OCI-LY7 (cell line): Measurements from ENCODE around the gene KCNIP4. TPM values are rescaled to one million over a fixed set of nuclear protein-coding genes. Genes with fewer than 3 reads are reported as not detected.

Experiments used
- BruUV-seq: library from RNA; stranded (reverse); fragments of 400-500 nt; replicated peaks from 2 replicates; lab custom pipeline; 2021; lab: Mats Ljungman, UMichigan
- CTCF ChIA-PET: fragments of 300-600 bp; sonication (Branson Sonifier 250); formaldehyde crosslinking; loops from one replicate; lab custom pipeline; 2022; ENCODE audit warnings: antibody characterized with exemption; ENCODE audit not compliant: unreplicated experiment; lab: Charles Lee
- POLR2A ChIA-PET: fragments of 300-600 bp; sonication (Branson Sonifier 250); formaldehyde crosslinking; loops from one replicate; lab custom pipeline; 2022; ENCODE audit warnings: antibody characterized with exemption; lab: Charles Lee
- DNase-seq: peaks from one replicate; pipeline ENCODE4 v3.0.0-alpha.2; 2015; ENCODE audit warnings: low spot score
- H2AFZ ChIP-seq: fragments of 200-600 bp; sonication (generic), shearing (Covaris generic); 2 replicates; pipeline ENCODE4 v1.6.1; 2014; ENCODE audit warnings: mild to moderate bottlenecking, antibody characterized with exemption, low read length, moderate library complexity
- H3K27ac ChIP-seq: fragments of 200-600 bp; sonication (generic); 2 replicates; pipeline ENCODE4 v1.5.1; 2014; ENCODE audit warnings: mixed run types, low read depth, mild to moderate bottlenecking, moderate library complexity, low read length, inconsistent platforms; ENCODE audit not compliant: poor library complexity, severe bottlenecking
- H3K36me3 ChIP-seq: fragments of 200-600 bp; sonication (generic); 2 replicates; pipeline ENCODE4 v1.6.1; 2014; ENCODE audit warnings: mild to moderate bottlenecking, antibody characterized with exemption, low read length, moderate library complexity, mixed read lengths; ENCODE audit not compliant: insufficient read depth
- H3K4me1 ChIP-seq: fragments of 200-600 bp; sonication (generic); 2 replicates; pipeline ENCODE4 v1.5.1; 2014; ENCODE audit warnings: mild to moderate bottlenecking, low read length; ENCODE audit not compliant: insufficient read depth, poor library complexity, severe bottlenecking
- H3K4me2 ChIP-seq: fragments of 200-600 bp; sonication (generic); 2 replicates; pipeline ENCODE4 v1.6.1; 2014; ENCODE audit warnings: mild to moderate bottlenecking, low read length
- H3K4me3 ChIP-seq: fragments of 200-600 bp; sonication (generic); 2 replicates; pipeline ENCODE4 v1.5.1; 2014; ENCODE audit warnings: mild to moderate bottlenecking, low read depth, low read length; ENCODE audit not compliant: poor library complexity, severe bottlenecking
- H3K79me2 ChIP-seq: fragments of 200-600 bp; sonication (generic); 2 replicates; pipeline ENCODE4 v1.6.1; 2016; ENCODE audit warnings: low read depth, mild to moderate bottlenecking, low read length, moderate library complexity, mixed read lengths; ENCODE audit not compliant: insufficient read depth
- H3K9me2 ChIP-seq: fragments of 200-600 bp; sonication (generic); 2 replicates; pipeline ENCODE4 v1.6.1; 2016; ENCODE audit warnings: mild to moderate bottlenecking, low read length, mixed read lengths; ENCODE audit not compliant: insufficient read depth
- H3K9me3 ChIP-seq: fragments of 200-600 bp; sonication (generic); 2 replicates; pipeline ENCODE4 v1.6.1; 2014; ENCODE audit warnings: mild to moderate bottlenecking, mixed run types, low read length, mixed read lengths
- H4K20me1 ChIP-seq: fragments of 200-600 bp; sonication (generic); 2 replicates; pipeline ENCODE4 v1.6.1; 2014; ENCODE audit warnings: mild to moderate bottlenecking, antibody characterized with exemption, low read length, moderate library complexity, mixed read lengths; ENCODE audit not compliant: insufficient read depth
- CTCF ChIP-seq: fragments of 200-600 bp; sonication (generic); conservative IDR thresholded peaks from 2 replicates; pipeline ENCODE4 v1.5.1; 2014; ENCODE audit warnings: mild to moderate bottlenecking, antibody characterized with exemption, low read length, moderate library complexity, mixed read lengths
- EZH2phosphoT487 ChIP-seq: fragments of 200-600 bp; sonication (generic); IDR thresholded peaks from 2 replicates; pipeline ENCODE4 v1.6.1; 2018; ENCODE audit warnings: low read depth, borderline replicate concordance, mild to moderate bottlenecking, mixed run types, antibody characterized with exemption, low read length, moderate library complexity, mixed read lengths
- intact Hi-C: fragments of 100-400 bp; cut with micrococcal nuclease; formaldehyde crosslinking; loops from one replicate; pipeline ENCODE4 v1.10.0; 2022; ENCODE audit not compliant: unreplicated experiment
- total RNA-seq, 2 experiments: library from RNA; depleted of rRNA in 1 of 2; stranded (reverse); fragments of >200 nt in 1 of 2; shearing (Covaris generic) in 1 of 2; gene quantifications; 2 replicates each; pipeline ENCODE4 v1.2.3, GENCODE V29; 2014 to 2022

KCNIP4 gene
- total RNA-seq, 2 experiments from 2014 or later: not detected

DNA sequence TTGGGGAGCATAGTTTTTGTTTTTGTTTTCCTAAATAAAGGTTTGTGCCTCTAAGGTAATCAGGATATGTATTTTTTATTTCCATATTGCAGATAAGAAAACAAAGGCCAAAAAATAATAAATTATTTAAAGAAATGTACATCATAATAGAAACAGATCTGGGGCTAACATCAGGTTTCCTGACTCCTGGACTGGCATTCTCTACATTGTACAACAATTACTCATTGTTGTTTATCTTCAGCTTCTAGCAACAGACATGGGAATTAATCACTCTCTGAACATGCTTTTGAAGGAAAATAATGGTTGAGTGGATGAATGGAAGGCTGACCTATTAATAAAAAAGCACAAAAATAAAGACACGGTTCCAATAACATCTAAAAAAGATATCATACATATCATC lies 146.2 kb downstream of the KCNIP4 start:
- TF ChIP-seq CTCF (no peak), EZH2phosphoT487 (no peak)
- no peak overlapping the region for H3K4me2 ChIP-seq

GRCh38 chr4:21801661-21802385 lies 146.7 kb downstream of the KCNIP4 start:
- H3K27ac ChIP-seq: no peak overlapping the region
- no peaks in the 10 kb centered on the region for H3K9me2 ChIP-seq
- no TSS peak for BruUV-seq
- CTCF ChIA-PET: no interaction called here
- no peak for DNase-seq
- H3K4me2 ChIP-seq: no peak overlapping the region
- H3K36me3 ChIP-seq: no peaks in the 10 kb centered on the region
- H4K20me1 ChIP-seq: no peaks in the 10 kb centered on the region
- TF ChIP-seq EZH2phosphoT487 (no peak), CTCF (no peak)
- intact Hi-C loops: no loop called here
- H2AFZ ChIP-seq: no peak overlapping the region
- POLR2A ChIA-PET: no interaction called here
- no peaks in the 10 kb centered on the region for H3K4me1 ChIP-seq
- no peak overlapping the region for H3K4me3 ChIP-seq
- no peaks in the 10 kb centered on the region for H3K79me2 ChIP-seq
- H3K9me3 ChIP-seq: no peaks in the 10 kb centered on the region

More for the DNA sequence above, 146.2 kb downstream of the KCNIP4 start:
- no peak overlapping the region for H2AFZ ChIP-seq
- CTCF ChIA-PET: no interaction called here
- intact Hi-C loops: no loop called here
- no TSS peak for BruUV-seq
- H3K36me3 ChIP-seq: no peaks in the 10 kb centered on the region
- H3K4me3 ChIP-seq: no peak overlapping the region
- no peak overlapping the region for H3K27ac ChIP-seq
- H4K20me1 ChIP-seq: no peaks in the 10 kb centered on the region
- H3K9me2 ChIP-seq: no peaks in the 10 kb centered on the region
- H3K4me1 ChIP-seq: no peaks in the 10 kb centered on the region
- POLR2A ChIA-PET: no interaction called here
- H3K79me2 ChIP-seq: no peaks in the 10 kb centered on the region
- no peaks in the 10 kb centered on the region for H3K9me3 ChIP-seq
- DNase-seq: no peak

GRCh38 chr4:21795091-21795490 lies 153.5 kb downstream of the KCNIP4 start:
- no TSS peak for BruUV-seq

More at GRCh38 chr4:21795091-21795490, 153.5 kb downstream of the KCNIP4 start:
- Histone ChIP-seq H3K9me2 (no peaks in the 10 kb centered on the region), H3K4me1 (no peaks in the 10 kb centered on the region), H3K9me3 (no peaks in the 10 kb centered on the region), H4K20me1 (no peaks in the 10 kb centered on the region), H3K4me3 (no peak overlapping the region), H3K36me3 (no peaks in the 10 kb centered on the region), H3K27ac (no peak overlapping the region), H3K79me2 (no peaks in the 10 kb centered on the region), H2AFZ (no peak overlapping the region), H3K4me2 (no peak overlapping the region)
- intact Hi-C loops: no loop called here
- no peak for TF ChIP-seq EZH2phosphoT487
- no peak for TF ChIP-seq CTCF
- no peak for DNase-seq
- CTCF ChIA-PET: no interaction called here
- POLR2A ChIA-PET: no interaction called here
